ENCODE measurements around the gene NATD1. TPM values are rescaled to one million over a fixed set of nuclear protein-coding genes. Genes with fewer than 3 reads are reported as not detected.

Gene NATD1
- total and polyA plus RNA-seq, 2 of the 8 experiments (the other 6 are each of a cell fraction or from before 2014, with no cell fraction given): 5.4 to 8.4 TPM

DNA sequence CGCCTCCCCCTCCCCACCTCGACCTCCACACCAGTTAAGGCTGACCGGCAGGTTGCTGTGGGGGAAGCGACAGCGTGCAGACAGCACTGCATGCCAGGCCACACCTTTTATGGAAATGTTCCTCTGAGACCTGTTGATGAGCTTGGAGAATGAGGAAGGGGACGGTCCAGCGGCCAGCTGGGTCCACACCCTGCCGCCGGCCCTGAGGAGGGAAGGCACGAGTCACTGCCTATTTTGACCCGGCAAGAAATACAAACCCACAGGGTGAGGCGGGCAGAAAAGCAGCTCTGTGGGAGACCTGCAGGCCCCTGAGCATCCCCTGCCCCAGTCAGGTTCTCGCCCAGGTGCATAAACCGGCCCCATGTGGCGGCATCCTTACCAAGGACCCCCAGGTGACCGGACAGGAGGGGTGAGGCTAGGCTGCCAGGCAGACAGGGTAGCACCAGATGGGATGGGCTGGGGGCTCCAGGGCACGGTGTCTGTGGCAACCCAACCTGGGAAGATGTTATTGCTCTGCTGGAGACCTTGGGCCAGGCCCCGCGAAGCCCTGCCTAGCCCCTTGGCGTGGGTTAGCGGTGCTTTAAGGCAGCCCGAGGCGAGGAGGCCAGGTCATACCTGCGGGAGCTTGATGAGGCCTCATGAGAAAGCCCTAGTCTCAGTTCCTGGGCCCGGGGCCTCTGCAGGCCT is 12.7 kb downstream of the NATD1 start (continued):
- TF ChIP-seq SP2 (IDR thresholded peaks at IDR 0.05; ENCODE audit: low read length) (no peak), SP4 (IDR thresholded peaks at IDR 0.05; ENCODE audit: low read length) (no peak), SIN3A (conservative IDR thresholded peaks at IDR 0.05 in 1 of 2, IDR thresholded peaks at IDR 0.05 in 1 of 2; ENCODE audit: low read depth in 1 of 2, low read length in 2 of 2) (no peak), BACH1 (IDR thresholded peaks at IDR 0.05; ENCODE audit: low read length) (no peak)
- TF ChIP-seq, protein P1, sequence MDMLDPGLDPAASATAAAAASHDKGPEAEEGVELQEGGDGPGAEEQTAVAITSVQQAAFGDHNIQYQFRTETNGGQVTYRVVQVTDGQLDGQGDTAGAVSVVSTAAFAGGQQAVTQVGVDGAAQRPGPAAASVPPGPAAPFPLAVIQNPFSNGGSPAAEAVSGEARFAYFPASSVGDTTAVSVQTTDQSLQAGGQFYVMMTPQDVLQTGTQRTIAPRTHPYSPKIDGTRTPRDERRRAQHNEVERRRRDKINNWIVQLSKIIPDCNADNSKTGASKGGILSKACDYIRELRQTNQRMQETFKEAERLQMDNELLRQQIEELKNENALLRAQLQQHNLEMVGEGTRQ (IDR thresholded peaks at IDR 0.05; ENCODE audit: low read length): no peak
